Nephron (organoid): Measurements from ENCODE around the gene RPS16.

Experiments used
- H3K27ac Mint-ChIP-seq, 3 experiments: 2 replicates each; pipeline ENCODE4 v1.8.0; 2020; ENCODE audit warnings: mixed read lengths in 3 of 3, mild to moderate bottlenecking in 2 of 3, moderate library complexity in 1 of 3
- H3K27me3 Mint-ChIP-seq: 2 replicates; pipeline ENCODE4 v1.8.0; 2021; ENCODE audit warnings: low read depth, mild to moderate bottlenecking, moderate library complexity, mixed read lengths
- H3K36me3 Mint-ChIP-seq: 2 replicates; pipeline ENCODE4 v1.8.0; 2020; ENCODE audit warnings: low read depth, mixed read lengths
- H3K4me1 Mint-ChIP-seq: 2 replicates; pipeline ENCODE4 v1.8.0; 2020; ENCODE audit warnings: mixed read lengths
- H3K4me3 Mint-ChIP-seq, 3 experiments: 2 replicates each; pipeline ENCODE4 v1.8.0; 2020; ENCODE audit warnings: mild to moderate bottlenecking in 3 of 3, mixed read lengths in 3 of 3, moderate library complexity in 2 of 3
- H3K9me3 Mint-ChIP-seq: 2 replicates; pipeline ENCODE4 v1.8.0; 2020; ENCODE audit warnings: mixed read lengths
- TF ChIP-seq, protein P1 (sequence below), 3 experiments: fragments of 200-600 bp; sonication (generic); IDR thresholded peaks; one replicate each; pipeline ENCODE4 v1.5.0; 2021; ENCODE audit warnings: antibody characterized with exemption in 3 of 3; ENCODE audit not compliant: unreplicated experiment in 3 of 3

RPS16 gene

DNA sequence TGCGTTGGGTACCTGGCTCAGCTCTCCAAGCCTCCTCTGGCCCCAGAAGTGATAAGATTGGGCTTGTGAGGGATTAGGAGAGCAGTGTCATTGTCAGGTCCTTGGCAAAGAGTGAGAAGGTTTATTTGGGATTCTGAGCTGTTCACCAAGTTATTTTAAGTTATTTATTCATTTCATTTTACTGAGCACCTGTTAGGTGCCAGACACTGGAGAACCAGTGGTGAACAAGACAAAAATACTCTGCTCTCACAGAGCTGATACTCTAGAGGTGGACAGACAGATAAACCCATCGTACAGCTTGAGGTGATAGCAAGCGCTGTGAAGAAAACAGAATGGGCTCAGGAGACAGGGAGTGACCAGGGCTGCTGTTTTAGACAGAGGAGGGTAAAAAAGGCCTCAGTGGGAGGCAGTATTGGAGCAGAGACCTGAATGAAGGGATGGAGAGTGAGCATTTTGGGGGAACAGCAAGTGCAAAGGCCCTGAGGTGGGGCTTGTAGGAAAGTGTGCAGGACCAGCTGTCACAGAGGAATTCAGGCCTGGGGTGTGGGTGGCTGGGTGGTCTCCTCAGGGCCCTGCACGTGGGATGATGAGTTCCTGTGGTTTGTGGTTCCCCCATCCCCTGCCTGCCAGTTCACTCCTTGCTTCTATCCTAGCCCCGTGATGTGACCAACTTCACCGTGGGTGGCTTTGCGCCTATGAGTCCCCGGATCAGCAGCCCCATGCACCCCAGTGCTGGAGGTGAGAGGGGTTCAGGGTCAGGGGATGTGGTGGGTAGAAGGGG is 36.2 kb upstream of the RPS16 start:
- no peak overlapping the region for H3K4me3 Mint-ChIP-seq
- peaks cover 68% of the 10 kb centered on the region for H3K36me3 Mint-ChIP-seq
- no peak overlapping the region for H3K27ac Mint-ChIP-seq
- H3K27me3 Mint-ChIP-seq, result no peaks in the 10 kb centered on the region
- no peaks in the 10 kb centered on the region for H3K4me1 Mint-ChIP-seq
- no peaks in the 10 kb centered on the region for H3K9me3 Mint-ChIP-seq
- TF ChIP-seq, protein P1, sequence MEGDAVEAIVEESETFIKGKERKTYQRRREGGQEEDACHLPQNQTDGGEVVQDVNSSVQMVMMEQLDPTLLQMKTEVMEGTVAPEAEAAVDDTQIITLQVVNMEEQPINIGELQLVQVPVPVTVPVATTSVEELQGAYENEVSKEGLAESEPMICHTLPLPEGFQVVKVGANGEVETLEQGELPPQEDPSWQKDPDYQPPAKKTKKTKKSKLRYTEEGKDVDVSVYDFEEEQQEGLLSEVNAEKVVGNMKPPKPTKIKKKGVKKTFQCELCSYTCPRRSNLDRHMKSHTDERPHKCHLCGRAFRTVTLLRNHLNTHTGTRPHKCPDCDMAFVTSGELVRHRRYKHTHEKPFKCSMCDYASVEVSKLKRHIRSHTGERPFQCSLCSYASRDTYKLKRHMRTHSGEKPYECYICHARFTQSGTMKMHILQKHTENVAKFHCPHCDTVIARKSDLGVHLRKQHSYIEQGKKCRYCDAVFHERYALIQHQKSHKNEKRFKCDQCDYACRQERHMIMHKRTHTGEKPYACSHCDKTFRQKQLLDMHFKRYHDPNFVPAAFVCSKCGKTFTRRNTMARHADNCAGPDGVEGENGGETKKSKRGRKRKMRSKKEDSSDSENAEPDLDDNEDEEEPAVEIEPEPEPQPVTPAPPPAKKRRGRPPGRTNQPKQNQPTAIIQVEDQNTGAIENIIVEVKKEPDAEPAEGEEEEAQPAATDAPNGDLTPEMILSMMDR (IDR thresholded peaks at IDR 0.05; ENCODE audit: unreplicated experiment in 3 of 3), result no peak

DNA sequence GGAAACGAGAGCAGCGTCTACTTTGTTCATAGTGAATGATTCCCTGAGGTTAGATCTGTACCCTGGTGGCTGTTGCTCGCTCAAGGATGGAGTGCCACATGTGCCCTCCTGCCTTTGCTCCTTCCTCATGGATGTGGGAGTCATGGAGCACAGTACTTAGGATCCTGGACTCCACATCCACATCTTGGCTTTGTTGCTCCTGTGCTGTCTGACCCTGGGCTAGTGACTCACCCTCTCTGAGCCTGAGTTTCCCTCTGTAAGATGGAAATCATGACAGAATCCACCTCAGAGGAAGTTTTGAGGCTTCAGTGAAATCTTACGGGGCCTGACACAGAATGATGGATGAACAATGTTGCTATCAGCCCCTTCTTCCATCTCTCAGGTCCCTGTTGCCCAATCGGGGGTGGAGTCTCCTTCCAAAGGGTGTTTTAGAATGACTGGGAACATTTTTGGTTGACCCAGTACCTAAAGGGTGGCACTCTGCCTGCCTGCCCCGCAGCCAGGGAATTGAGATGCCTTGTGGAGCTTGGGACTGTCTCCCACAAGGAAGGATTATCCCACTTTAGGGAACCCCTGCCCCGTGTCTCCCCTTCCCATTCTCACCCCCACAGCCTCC is 35.1 kb upstream of the RPS16 start:
- Mint-ChIP-seq H3K36me3 (peaks cover 69% of the 10 kb centered on the region), H3K9me3 (no peaks in the 10 kb centered on the region), H3K4me3 (no peak overlapping the region), H3K27ac (no peak overlapping the region), H3K4me1 (no peaks in the 10 kb centered on the region), H3K27me3 (no peaks in the 10 kb centered on the region)
- TF ChIP-seq, protein P1 (IDR thresholded peaks at IDR 0.05; ENCODE audit: unreplicated experiment in 3 of 3), result no peak

DNA sequence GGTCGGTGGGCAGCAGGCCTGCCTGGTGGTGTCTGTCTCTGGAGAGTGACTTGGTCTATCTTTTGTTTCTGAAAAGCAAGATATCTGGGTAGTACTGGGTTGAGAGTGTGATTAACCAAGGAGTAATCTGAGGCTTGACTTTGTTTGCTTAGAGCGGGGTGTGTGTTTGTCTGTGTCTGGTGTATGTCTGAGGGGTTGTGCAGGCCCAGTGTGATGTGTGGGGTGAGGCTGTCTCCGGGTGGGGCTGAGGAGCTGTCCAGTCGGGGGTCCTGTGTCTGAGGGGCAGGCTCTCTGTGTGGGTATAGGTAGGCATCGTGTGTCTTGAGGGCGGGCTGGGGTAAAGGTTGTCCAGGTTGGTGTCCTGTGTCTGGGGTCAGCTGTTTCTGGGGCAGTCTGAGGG is 33.8 kb upstream of the RPS16 start:
- no peaks in the 10 kb centered on the region for H3K9me3 Mint-ChIP-seq
- no peak overlapping the region for H3K27ac Mint-ChIP-seq
- H3K27me3 Mint-ChIP-seq, result no peaks in the 10 kb centered on the region
- no peak overlapping the region for H3K4me3 Mint-ChIP-seq
- TF ChIP-seq, protein P1 (IDR thresholded peaks at IDR 0.05; ENCODE audit: unreplicated experiment in 3 of 3), result no peak
- no peaks in the 10 kb centered on the region for H3K4me1 Mint-ChIP-seq
- H3K36me3 Mint-ChIP-seq, result peaks cover 70% of the 10 kb centered on the region

DNA sequence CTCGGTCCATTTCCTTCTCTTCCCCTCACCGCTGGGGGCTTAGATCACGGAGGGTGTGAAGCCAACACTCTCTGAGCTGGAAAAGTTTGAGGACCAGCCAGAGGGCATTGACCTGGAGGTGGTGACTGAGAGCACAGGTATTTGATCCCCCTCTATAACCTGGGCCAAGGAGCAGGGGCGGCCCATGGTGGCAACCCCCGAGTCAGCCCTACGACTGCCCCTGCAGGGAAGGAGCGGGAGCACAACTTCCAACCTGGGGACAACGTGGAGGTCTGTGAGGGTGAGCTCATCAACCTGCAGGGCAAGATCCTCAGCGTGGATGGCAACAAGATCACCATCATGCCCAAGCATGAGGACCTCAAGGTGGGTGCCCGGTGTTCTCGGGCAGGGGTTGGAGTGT is 33.3 kb upstream of the RPS16 start:
- Mint-ChIP-seq H3K4me3 (no peak overlapping the region), H3K4me1 (no peaks in the 10 kb centered on the region), H3K27ac (no peak overlapping the region), H3K9me3 (no peaks in the 10 kb centered on the region), H3K27me3 (no peaks in the 10 kb centered on the region), H3K36me3 (peaks cover 65% of the 10 kb centered on the region)
- TF ChIP-seq, protein P1 (IDR thresholded peaks at IDR 0.05; ENCODE audit: unreplicated experiment in 3 of 3), result no peak

DNA sequence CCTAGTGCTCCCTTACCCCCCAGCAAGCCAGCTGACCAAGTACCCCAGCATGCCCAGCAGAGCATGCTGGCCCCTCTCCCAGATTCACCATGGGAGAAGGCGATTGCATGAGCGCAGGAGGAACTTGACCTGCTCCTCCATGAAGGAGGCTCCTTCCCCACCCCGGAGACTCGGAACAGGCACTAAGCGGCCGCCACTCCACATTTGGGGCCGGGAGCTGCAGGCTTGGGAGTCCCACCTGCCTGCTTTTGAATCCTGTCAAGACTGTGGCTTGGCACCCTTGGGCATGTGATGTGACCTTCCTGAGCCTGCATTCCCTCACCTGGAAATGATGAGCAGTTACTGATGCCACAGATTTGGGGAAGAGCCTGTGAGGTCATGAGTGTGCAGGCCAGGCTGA is 32.2 kb upstream of the RPS16 start:
- Mint-ChIP-seq H3K4me1 (no peaks in the 10 kb centered on the region), H3K36me3 (peaks cover 71% of the 10 kb centered on the region), H3K27ac (no peak overlapping the region), H3K27me3 (no peaks in the 10 kb centered on the region), H3K4me3 (no peak overlapping the region), H3K9me3 (no peaks in the 10 kb centered on the region)
- TF ChIP-seq, protein P1 (IDR thresholded peaks at IDR 0.05; ENCODE audit: unreplicated experiment in 3 of 3), result no peak
